HUDEP-2 (cell line): ENCODE results near the gene CHAC1.

Source experiments
- DNase-seq, 76 experiments: peaks; one replicate each; lab custom pipeline; 2025; ENCODE audit not compliant: unreplicated experiment in 76 of 76; lab: John Stamatoyannopoulos, UW

The CHAC1 gene

GRCh38 chr15:40981186-40981585 lies 27.9 kb downstream of the CHAC1 start:
- DNase-seq = no peak

DNA sequence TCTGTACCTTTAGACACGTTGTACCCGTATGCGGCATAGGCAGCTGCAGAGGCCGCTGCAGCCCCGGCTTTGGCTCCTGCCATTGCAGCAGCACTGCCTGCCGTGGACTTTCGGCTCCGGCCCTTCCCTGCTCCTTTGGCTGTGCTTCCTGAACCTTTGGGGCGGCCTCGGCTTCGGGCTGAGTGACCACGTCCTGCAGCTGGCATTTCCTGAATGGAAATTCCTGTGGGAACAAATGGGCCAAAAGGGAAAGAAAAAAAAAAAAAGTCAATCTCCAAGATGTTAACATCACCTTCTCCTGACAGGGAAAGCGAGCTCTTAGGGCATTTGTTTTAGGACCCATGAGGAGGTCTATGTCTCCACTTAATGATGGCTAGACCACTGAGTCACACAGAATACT lies 29.6 kb downstream of the CHAC1 start:
- DNase-seq = no peak

DNA sequence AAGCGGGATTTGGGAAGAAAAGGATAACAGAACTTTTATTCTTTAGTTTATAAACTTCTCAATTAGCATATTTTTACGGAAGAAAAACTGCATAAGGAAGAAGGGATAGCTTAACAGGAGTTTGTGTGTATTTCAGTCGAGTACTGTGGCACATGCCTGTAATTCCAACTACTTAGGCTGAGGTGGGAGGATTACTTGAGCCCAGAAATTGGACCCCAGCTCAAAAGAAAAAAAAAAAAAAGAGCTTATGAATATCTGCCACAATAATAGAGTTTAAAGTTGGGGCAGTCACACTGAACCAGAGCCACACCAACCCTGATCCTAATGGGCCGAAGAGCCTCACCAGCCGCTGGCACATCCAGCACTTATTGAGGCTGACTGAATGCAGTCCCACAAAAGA lies 31.1 kb downstream of the CHAC1 start:
- no peak for DNase-seq

DNA sequence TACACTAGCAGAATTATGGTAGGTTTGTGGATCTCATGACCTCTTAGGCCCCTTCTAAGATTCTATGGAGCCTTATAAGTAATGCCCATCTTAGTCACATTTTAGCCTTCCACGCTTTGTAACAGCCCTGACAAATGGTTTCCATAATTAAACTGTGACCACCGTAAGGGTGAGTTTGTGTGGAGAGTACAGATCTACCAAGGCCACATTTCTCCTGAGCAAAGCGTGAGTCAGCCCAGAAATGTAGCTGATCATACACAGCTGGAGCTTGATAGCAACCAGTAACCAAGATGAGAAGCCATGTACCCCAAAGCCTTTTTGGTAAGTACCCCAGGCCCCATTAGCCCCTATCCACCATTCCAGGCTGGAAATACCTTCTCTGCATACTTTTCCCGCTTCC lies 31.7 kb downstream of the CHAC1 start:
- DNase-seq = no peak

DNA sequence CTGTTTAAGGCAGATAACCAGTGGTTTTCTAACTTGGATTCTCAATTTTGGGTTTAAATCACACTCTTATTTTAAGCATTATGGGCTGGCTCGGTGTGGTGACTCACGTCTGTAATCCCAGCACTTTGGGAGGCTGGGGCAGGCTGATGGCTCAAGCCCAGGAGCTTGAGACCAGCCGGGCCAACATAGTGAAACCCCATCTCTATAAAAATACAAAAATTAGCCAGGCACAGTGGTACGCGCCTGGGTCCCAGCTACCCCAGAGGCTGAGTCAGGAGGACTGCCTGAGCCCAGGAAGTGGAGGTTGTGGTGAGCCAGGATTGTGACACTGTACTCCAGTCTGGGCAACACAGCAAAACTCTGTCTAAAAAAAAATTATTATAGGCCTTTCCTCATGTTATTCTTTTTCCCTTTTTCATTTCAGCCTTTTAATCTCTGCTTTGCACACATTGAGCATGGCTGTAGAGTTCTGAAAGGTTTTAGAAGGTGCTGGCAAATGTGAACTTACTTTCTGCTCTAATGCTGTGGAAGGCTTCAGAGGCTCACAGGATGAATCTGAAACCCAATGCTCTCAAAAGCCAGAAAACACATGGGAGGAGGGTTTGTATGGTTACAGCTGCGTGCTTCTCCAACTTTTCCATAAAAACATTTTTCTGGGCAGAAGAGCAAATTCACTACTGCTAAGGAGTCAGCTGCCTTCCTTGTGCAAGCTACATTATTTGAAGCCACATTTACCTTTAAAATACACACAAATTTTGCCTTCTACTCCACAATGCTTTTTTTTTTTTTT lies 32.5 kb downstream of the CHAC1 start:
- no peak for DNase-seq

DNA sequence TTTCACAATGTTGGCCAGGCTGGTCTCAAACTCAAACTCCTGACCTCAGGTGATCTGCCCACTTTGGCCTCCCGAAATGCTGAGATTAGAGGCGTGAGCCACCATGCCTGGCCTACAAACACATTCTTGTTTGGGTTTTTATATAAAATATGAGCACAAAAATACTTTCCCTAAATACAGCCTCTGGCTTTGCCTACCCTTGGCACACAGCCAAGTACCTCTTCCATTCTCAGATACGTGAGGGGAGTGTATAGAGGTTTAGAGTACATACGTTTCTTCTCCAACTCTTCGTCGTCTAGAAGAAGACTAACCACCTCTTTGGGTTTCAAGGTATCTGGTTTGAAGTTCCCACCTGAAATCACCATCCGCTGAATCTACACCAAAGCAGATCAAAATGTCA lies 33.5 kb downstream of the CHAC1 start:
- DNase-seq = no peak

DNA sequence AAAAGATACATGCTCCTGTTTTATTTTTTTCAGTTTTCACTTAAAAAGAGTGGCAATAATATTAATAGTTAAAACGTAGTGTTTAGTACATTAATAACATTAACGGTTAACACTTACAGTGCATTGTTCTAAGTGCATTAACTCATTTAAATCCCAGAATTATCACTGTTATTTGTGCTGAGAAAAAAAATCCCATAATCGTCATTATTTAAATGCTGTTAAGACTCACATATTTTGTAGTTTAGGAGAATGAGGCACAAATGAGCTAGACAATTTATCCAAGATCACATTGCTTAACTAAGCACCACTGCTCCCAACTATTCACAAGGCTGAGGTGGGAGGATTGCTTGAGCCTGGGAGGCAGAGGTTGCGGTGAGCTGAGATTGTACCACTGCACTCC lies 34.9 kb downstream of the CHAC1 start:
- no peak for DNase-seq

GRCh38 chr15:40990080-40990479 lies 36.8 kb downstream of the CHAC1 start:
- DNase-seq = no peak

GRCh38 chr15:40990789-40991188 lies 37.5 kb downstream of the CHAC1 start:
- no peak for DNase-seq

DNA sequence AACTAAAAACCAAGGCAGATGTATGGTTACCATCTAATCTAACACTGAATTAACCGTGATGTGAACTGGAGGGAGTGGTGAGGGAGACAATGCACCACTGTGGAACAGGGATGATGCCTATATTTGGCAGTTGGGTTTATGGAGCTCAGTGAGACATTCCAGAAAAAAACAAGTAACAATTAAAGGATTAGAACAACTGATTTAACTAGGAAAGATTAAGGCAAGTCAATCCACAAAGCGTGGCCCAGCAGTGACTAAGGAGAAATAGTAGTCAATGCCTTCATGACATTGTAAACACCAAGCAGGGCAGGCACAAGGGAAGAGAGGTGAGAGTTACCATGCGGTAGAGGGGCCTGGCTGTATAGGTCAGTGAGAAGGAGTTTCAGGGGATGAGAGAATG lies 38.1 kb downstream of the CHAC1 start:
- no peak for DNase-seq

GRCh38 chr15:40992241-40992741 lies 39.0 kb downstream of the CHAC1 start:
- DNase-seq = no peak

- no peak for DNase-seq
These were observed 39.6 kb downstream of the CHAC1 start for GRCh38 chr15:40992825-40993224.

DNA sequence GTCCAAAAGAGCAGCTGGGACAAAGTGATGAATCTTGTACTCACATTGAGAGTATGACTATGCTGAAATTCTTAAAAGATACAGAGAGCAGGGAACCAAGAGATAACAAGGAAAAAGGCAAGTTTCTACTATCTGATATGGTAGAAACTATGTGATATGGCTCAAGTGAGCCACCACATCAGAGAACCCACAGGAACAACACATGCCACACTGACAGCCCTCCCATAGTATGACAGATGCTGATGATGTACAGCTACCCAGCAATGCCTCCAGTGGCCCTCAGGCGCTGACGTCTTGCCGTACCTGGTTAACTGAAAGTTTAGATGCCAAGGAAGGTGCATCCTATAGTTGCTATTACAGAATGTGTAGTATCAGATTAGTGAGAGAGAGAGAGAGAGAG lies 42.4 kb downstream of the CHAC1 start:
- peak in 34 of 76 experiments; percentile 2 to 49 (median 12) for DNase-seq

DNA sequence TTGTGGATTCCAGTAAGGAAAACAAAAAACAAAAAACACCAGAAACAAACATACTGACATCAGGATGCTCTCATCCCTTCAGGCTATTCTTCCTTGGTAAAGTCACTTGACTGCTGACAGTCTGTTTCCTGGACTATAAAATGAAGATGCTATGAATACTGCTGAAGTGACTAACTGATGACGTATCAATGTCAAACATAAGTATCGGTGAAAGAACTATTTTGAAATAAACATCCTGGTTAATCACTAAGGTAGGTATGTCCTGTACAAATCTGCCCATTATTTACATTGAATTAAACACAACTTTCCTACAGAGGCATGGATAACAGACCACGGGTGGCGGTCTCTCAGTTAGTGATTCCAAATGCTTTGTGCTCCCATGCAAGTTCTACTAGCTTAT lies 45.9 kb downstream of the CHAC1 start:
- no peak for DNase-seq

DNA sequence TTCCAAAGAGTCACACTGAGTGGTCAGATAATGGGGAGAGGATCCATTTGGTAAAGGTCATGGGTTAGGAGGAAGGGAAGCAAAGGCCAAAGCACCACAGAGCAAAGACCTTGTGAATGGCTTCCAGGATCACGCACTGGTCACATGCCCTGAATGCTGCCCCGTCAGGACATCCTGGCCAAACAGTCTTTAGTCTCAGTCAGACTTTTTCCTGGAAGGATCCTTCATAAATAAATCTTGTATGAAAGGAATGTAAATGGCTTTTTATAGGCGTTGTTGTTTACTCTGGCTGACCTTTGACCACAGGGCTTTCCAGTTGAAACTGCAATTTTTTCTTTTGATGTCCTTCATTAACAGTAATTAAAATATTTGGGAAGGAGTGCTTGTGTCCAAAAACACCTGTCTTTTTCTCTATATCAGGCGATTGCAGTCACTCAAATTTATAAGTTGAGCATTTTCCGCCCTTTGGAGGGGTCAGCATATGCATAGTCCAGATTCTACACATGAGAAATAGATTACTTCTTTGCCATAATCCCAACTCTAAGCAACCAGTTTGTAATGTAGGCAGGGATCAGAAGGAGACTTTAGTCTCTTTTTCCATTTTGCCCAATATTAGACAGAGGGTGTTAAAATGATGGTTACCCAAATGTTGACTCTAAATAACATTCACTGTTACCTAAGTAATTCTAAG lies 48.4 kb downstream of the CHAC1 start:
- no peak for DNase-seq

DNA sequence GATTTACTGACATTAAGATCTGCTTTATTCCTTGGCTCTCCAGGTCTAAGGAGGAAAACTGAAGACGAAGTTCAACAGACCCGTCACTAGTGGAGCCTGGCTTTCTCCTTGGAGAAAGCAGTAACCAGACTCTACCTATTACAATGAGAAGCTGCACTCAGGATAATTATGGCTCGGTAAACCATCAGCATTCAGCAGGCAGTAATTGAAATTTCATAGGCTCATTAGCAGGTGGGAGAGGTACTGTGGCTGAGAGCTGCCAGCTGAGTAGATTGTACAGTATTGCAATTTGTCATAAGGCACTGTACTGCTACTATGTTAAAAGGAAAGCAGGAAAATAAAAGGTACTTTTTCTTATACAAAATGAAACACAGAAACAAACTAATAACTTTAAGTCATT lies 51.2 kb downstream of the CHAC1 start:
- DNase-seq = no peak
